HL-60 (cell line): ENCODE results near the gene GP9.

Experiments
- DNase-seq, 2 experiments: peaks; one replicate each; pipeline ENCODE4 v3.0.0-alpha.2; 2010 to 2020; ENCODE audit warnings: low read depth in 1 of 2, low spot score in 1 of 2
- H3K27ac ChIP-seq: fragments of 250-450 bp; sonication (Bioruptor Pico); replicated peaks from 2 replicates; pipeline ENCODE4 v1.5.1; 2020; ENCODE audit warnings: mild to moderate bottlenecking, moderate library complexity
- H3K27me3 ChIP-seq: fragments of 250-450 bp; sonication (Bioruptor Pico); 2 replicates; pipeline ENCODE4 v1.5.1; 2021; ENCODE audit warnings: mild to moderate bottlenecking, moderate library complexity; ENCODE audit not compliant: insufficient read depth, poor library complexity, severe bottlenecking
- H3K4me3 ChIP-seq: replicated peaks from 2 replicates; pipeline ENCODE4 v1.5.1; 2011; ENCODE audit warnings: mild to moderate bottlenecking, control low read depth, low read length; ENCODE audit not compliant: insufficient read depth
- CTCF ChIP-seq: IDR thresholded peaks from one replicate; pipeline ENCODE4 v1.5.1; 2011; ENCODE audit warnings: low read length, control low read depth, inconsistent platforms; ENCODE audit not compliant: insufficient read depth
- GABPA ChIP-seq: IDR thresholded peaks from 2 replicates; pipeline ENCODE4 v1.6.1; 2012; ENCODE audit warnings: low read depth
- POLR2AphosphoS5 ChIP-seq: IDR thresholded peaks from 2 replicates; pipeline ENCODE4 v1.6.1; 2012; ENCODE audit warnings: low read depth
- REST ChIP-seq: IDR thresholded peaks from 2 replicates; pipeline ENCODE4 v1.6.1; 2012; ENCODE audit warnings: low read depth; ENCODE audit not compliant: insufficient replicate concordance
- SPI1 ChIP-seq: IDR thresholded peaks from 2 replicates; pipeline ENCODE4 v1.6.1; 2012; ENCODE audit warnings: low read depth, mild to moderate bottlenecking, borderline replicate concordance

Gene GP9

GRCh38 chr3:129070086-129070885 lies 9.7 kb downstream of the GP9 start:
- Histone ChIP-seq H3K27ac (no peak overlapping the region), H3K27me3 (no peaks in the 10 kb centered on the region), H3K4me3 (no peak overlapping the region)
- DNase-seq = no peak
- TF ChIP-seq GABPA (no peak), REST (no peak)

GRCh38 chr3:129077222-129077621 lies 16.6 kb downstream of the GP9 start:
- TF ChIP-seq REST = no peak
- no peak for TF ChIP-seq CTCF
- no peak for TF ChIP-seq SPI1
- no peak for TF ChIP-seq GABPA
- TF ChIP-seq POLR2AphosphoS5 = no peak
- H3K4me3 ChIP-seq = no peak overlapping the region
- no peak for DNase-seq
- H3K27ac ChIP-seq = no peak overlapping the region
- H3K27me3 ChIP-seq = no peaks in the 10 kb centered on the region

- H3K27me3 ChIP-seq = no peaks in the 10 kb centered on the region
- no peak overlapping the region for H3K4me3 ChIP-seq
- no peak for DNase-seq
- TF ChIP-seq SPI1 = no peak
- no peak for TF ChIP-seq REST
- no peak for TF ChIP-seq POLR2AphosphoS5
- TF ChIP-seq CTCF = no peak
- no peak for TF ChIP-seq GABPA
- no peak overlapping the region for H3K27ac ChIP-seq
Measured at GRCh38 chr3:129078510-129078909, 17.9 kb downstream of the GP9 start.
